ENCODE data around the gene HSD11B2.
"Not testable (repeated sequence)": the region's sequence is repeated elsewhere in the genome, so short reads cannot be mapped to it uniquely, and the experiment has no call there.

The HSD11B2 gene

GRCh38 chr16:67406111-67406971 is 24.6 kb upstream of the HSD11B2 start:
- H3K27ac ChIP-seq (ENCODE audit: low read depth, low read length) = peak overlapping the region; percentile 74
- no peak overlapping the region; the same call in 1 of the 2 replicates for H3K4me3 ChIP-seq (ENCODE audit: low read depth, low read length)
- H2AFZ ChIP-seq (ENCODE audit: low read length, unreplicated experiment) = peak overlapping the region; percentile 37
- no peaks in the 10 kb centered on the region for H3K27me3 ChIP-seq (ENCODE audit: insufficient read depth, low read length)
- H3K79me2 ChIP-seq (ENCODE audit: control insufficient read depth, insufficient read depth, low read length, unreplicated experiment) = no peaks in the 10 kb centered on the region
- H3K4me1 ChIP-seq (ENCODE audit: control insufficient read depth, insufficient read depth, low read length, unreplicated experiment) = peaks cover 30% of the 10 kb centered on the region
- no peaks in the 10 kb centered on the region for H3K36me3 ChIP-seq (ENCODE audit: insufficient read depth, low read length)

DNA sequence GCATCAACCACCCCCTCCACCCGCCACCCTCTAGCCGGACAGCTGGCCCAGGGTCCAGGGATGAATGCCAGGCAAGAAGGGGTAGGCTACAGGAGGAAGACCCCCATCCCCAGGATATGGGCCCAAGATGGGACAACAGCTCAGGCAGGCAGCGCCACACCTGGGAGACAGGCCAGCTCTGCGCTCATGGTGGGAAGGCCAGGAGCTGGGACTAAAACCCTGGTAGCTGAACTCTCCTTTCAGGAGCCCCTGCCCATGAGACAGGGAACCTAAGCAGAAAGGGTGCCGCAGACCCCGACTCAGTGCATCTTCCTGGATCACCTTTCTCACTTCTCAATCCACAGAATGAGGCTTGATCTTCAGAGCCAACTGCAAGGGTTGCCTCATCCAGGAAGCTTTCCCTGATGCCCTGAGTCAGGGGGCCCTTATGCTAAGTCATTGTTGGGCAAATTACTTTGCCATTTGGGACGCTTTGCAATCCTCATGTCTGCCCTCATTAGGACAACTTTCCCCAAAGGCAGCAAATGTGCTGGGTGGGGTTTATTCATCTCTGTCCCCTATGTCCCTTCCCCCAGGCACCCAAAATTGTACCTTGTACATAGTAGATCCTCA is 23.6 kb upstream of the HSD11B2 start:
- H3K27ac ChIP-seq (ENCODE audit: low read depth, low read length) = peak overlapping the region; percentile 74
- no peaks in the 10 kb centered on the region for H3K79me2 ChIP-seq (ENCODE audit: control insufficient read depth, insufficient read depth, low read length, unreplicated experiment)
- H3K36me3 ChIP-seq (ENCODE audit: insufficient read depth, low read length) = no peaks in the 10 kb centered on the region
- peaks cover 30% of the 10 kb centered on the region for H3K4me1 ChIP-seq (ENCODE audit: control insufficient read depth, insufficient read depth, low read length, unreplicated experiment)
- no peak overlapping the region for H3K4me3 ChIP-seq (ENCODE audit: low read depth, low read length)
- no peaks in the 10 kb centered on the region for H3K27me3 ChIP-seq (ENCODE audit: insufficient read depth, low read length)
- H2AFZ ChIP-seq (ENCODE audit: low read length, unreplicated experiment) = no peak overlapping the region

DNA sequence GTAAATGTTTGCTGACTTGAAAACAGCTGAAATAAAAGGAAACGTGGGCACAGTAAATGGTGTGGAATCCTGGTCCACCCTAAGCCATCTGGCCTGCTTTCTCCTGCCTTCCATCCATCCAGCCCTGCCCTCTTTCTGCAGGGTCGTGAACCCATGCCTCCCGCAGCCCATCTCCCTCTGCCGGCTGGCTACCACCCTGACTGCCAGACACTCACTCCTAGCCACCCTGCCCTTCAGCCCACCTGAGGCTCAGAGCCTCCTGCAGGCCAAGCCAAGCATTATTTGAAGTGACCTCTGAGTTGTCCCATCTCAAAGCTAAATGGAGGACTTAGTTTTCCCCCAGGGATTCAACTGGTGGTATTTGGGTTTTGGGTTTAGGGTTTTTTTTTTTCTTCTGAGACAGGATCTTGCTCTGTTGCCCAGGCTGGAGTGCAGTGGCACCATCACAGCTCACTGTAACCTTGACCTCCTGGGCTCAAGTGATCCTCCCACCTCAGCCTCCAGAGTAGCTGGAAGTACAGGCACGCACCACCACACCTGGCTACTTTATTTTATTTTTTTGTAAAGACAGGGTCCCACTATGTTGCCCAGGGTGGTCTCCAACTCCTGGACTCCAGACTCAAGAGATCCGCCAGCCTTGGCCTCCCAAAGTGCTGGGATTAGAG is 23.0 kb upstream of the HSD11B2 start:
- Histone ChIP-seq H2AFZ (ENCODE audit: low read length, unreplicated experiment) (no peak overlapping the region), H3K4me3 (ENCODE audit: low read depth, low read length) (no peak overlapping the region), H3K27me3 (ENCODE audit: insufficient read depth, low read length) (no peaks in the 10 kb centered on the region), H3K27ac (ENCODE audit: low read depth, low read length) (peak overlapping the region; percentile 74), H3K79me2 (ENCODE audit: control insufficient read depth, insufficient read depth, low read length, unreplicated experiment) (no peaks in the 10 kb centered on the region), H3K4me1 (ENCODE audit: control insufficient read depth, insufficient read depth, low read length, unreplicated experiment) (peaks cover 30% of the 10 kb centered on the region), H3K36me3 (ENCODE audit: insufficient read depth, low read length) (no peaks in the 10 kb centered on the region)

GRCh38 chr16:67409631-67410030 is 21.3 kb upstream of the HSD11B2 start:
- Histone ChIP-seq H3K79me2 (ENCODE audit: control insufficient read depth, insufficient read depth, low read length, unreplicated experiment) (peaks cover 5% of the 10 kb centered on the region), H3K4me1 (ENCODE audit: control insufficient read depth, insufficient read depth, low read length, unreplicated experiment) (peaks cover 34% of the 10 kb centered on the region), H3K36me3 (ENCODE audit: insufficient read depth, low read length) (no peaks in the 10 kb centered on the region), H3K27ac (ENCODE audit: low read depth, low read length) (no peak overlapping the region), H2AFZ (ENCODE audit: low read length, unreplicated experiment) (no peak overlapping the region), H3K4me3 (ENCODE audit: low read depth, low read length) (no peak overlapping the region), H3K27me3 (ENCODE audit: insufficient read depth, low read length) (no peaks in the 10 kb centered on the region)

DNA sequence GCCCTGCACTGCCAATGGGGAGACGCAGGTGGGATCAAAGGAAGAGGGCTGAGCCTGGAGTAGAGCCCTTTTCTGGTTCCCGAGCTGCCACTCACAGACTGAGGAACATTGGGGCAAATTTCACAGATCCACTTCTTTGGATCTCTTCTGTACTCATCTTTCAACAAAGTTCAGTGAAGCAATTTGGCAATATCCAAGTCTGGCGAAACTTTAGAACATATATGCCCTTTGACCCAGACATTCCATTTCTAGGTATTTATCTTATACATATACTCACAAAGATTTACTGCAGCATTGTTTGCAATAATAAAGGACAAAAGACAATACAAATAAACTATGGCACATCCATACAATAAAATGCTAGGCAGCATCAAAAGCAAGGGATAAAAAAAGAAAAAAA is 19.6 kb upstream of the HSD11B2 start:
- Histone ChIP-seq H3K36me3 (ENCODE audit: insufficient read depth, low read length) (no peaks in the 10 kb centered on the region), H3K27ac (ENCODE audit: low read depth, low read length) (no peak overlapping the region), H3K27me3 (ENCODE audit: insufficient read depth, low read length) (no peaks in the 10 kb centered on the region), H3K4me3 (ENCODE audit: low read depth, low read length) (no peak overlapping the region), H2AFZ (ENCODE audit: low read length, unreplicated experiment) (no peak overlapping the region), H3K79me2 (ENCODE audit: control insufficient read depth, insufficient read depth, low read length, unreplicated experiment) (peaks cover 8% of the 10 kb centered on the region), H3K4me1 (ENCODE audit: control insufficient read depth, insufficient read depth, low read length, unreplicated experiment) (peaks cover 20% of the 10 kb centered on the region)

DNA sequence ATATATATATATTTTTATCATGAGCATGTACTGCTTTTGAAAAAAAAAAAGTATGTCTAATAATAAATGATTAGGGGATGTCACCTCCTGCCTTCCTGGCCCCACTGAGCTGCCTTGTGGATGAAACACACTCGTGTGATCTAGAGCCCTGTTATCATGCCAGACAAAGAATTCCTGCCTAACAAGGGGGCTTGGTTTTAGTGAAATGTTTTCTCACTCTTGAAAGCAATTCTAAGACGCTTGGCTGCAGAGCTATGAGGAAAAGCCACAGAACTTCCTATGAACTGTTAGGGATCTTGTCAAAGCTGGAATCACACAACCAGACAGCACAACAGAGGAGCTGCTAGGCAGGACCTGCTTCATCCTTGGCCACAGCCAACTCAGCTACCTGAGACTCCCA is 18.6 kb upstream of the HSD11B2 start:
- Histone ChIP-seq H3K79me2 (ENCODE audit: control insufficient read depth, insufficient read depth, low read length, unreplicated experiment) (peaks cover 8% of the 10 kb centered on the region), H3K4me1 (ENCODE audit: control insufficient read depth, insufficient read depth, low read length, unreplicated experiment) (peaks cover 10% of the 10 kb centered on the region), H3K36me3 (ENCODE audit: insufficient read depth, low read length) (no peaks in the 10 kb centered on the region), H3K27me3 (ENCODE audit: insufficient read depth, low read length) (no peaks in the 10 kb centered on the region), H2AFZ (ENCODE audit: low read length, unreplicated experiment) (no peak overlapping the region), H3K4me3 (ENCODE audit: low read depth, low read length) (no peak overlapping the region), H3K27ac (ENCODE audit: low read depth, low read length) (no peak overlapping the region)

DNA sequence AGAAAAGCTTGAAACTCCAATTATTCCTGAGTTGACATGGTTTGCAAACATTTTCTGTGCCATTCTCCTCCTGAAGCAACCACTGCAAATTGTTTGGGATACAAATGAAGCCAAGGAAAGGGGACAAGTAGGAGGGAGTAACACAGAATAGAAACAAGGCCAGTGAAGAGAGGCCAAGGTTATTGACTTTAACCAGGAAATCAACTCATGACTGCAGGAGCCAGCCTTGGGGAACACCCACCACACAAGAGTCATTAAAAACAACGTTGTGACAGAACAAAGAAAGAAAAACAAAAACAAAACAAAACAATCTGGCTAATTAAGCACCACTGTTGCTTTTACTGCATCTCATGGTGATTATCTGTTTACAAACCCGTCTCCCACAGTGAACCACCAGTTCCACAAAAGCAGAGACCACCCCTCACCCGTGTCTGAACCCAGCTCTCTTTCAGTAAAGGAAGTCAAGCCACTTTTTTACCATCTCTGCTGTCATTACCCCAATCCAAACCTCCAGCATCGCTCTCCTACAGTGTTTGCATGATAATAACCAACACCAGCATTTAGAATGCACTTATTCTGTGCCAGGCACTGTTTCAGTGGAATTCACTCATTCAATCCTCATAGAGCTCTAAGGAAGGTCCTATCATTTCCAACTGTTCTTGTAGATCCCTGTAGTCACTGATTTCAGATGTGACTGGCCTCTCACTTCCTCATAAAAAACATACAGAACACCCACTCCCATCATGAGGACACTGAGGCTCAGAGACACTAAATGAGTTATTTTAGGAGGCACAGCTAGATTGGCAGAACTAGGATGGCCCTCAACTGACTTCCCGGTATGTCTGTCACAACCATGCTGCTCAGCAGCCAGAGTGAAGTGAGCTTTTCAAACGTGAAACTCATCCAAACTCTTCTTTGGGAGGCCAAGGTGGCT is 16.7 kb upstream of the HSD11B2 start:
- no peaks in the 10 kb centered on the region for H3K36me3 ChIP-seq (ENCODE audit: insufficient read depth, low read length)

DNA sequence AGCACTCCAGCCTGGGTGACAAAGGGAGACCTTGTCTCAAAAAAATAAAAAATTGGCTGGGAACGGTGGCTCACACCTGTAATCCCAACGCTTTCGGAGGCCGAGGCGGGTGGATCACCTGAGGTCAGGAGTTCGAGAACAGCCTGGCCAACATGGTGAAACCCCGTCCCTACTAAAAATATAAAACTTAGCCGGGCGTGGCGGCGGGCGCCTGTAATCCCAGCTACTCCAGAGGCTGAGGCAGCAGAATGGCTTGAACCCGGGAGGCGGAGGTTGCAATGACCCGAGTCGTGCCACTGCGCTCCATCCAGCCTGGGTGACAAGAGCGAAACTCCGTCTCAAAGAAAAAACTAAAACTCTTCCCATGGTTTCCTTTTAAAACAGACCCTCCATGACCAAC is 15.5 kb upstream of the HSD11B2 start:
- not testable (repeated sequence) for H3K36me3 ChIP-seq (ENCODE audit: insufficient read depth, low read length); H3K4me1 ChIP-seq (ENCODE audit: control insufficient read depth, insufficient read depth, low read length, unreplicated experiment); H3K27me3 ChIP-seq (ENCODE audit: insufficient read depth, low read length); H3K79me2 ChIP-seq (ENCODE audit: control insufficient read depth, insufficient read depth, low read length, unreplicated experiment)
- Histone ChIP-seq H2AFZ (ENCODE audit: low read length, unreplicated experiment) (peak overlapping the region; percentile 77), H3K4me3 (ENCODE audit: low read depth, low read length) (peak overlapping the region; percentile 83), H3K27ac (ENCODE audit: low read depth, low read length) (peak overlapping the region; percentile 65)

More for the DNA sequence above, 16.7 kb upstream of the HSD11B2 start:
- peaks cover 4% of the 10 kb centered on the region for H3K4me1 ChIP-seq (ENCODE audit: control insufficient read depth, insufficient read depth, low read length, unreplicated experiment)
- H3K4me3 ChIP-seq (ENCODE audit: low read depth, low read length) = no peak overlapping the region
- H2AFZ ChIP-seq (ENCODE audit: low read length, unreplicated experiment) = no peak overlapping the region
- no peak overlapping the region for H3K27ac ChIP-seq (ENCODE audit: low read depth, low read length)
- peaks cover 8% of the 10 kb centered on the region for H3K79me2 ChIP-seq (ENCODE audit: control insufficient read depth, insufficient read depth, low read length, unreplicated experiment)
- no peaks in the 10 kb centered on the region for H3K27me3 ChIP-seq (ENCODE audit: insufficient read depth, low read length)

DNA sequence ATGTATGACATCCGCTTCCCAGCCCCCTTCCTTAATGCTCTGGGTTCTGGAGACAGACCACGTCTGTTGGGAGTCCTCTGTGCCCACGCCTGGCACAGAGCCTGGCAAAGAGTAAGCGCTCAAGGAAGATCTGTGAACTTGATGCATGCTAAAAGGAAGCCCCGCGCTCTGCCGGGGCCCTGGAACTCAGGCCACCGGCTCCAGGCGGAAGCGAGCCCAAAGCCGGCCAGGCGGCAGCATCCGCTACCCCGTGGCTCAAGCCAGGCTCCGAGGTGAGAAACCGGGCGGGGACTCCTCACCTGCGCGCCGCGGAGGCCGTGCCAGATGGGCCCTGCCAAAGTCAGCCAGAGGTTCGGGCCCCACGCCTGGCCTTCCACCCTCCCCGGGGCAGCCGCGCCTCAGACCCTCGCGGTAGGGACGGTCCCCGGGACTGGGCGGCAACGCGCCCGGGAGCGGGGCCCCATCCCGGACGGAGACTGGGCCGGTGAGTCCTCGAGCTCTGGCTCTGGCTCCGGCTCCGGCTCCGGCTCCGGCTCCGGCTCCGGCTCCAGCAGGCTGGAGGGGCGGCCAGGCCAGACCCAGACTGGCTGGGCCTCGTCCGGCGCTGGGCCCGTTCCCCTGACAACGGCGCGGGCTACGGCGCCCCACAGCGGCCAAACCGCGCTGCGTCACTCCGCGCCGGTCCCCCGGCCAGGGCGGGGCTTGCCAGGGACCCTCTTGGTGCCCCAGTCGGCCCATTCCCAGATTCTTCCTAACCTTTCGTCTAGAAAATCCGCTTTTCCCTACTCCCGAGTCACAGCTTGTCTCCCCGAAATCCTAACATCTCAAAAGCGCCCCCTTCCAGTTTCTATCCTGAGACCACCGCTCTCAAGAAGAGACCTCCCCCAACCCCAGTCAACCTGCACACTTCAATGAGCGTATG is 14.8 kb upstream of the HSD11B2 start, which contains the start of gene ZDHHC1:
TSS of gene ZDHHC1 (minus strand) at position 606 of the 922 bp plus-strand sequence. CDS start 8,702 bp downstream, outside the sequence.
- no peaks in the 10 kb centered on the region for H3K36me3 ChIP-seq (ENCODE audit: insufficient read depth, low read length)
- H2AFZ ChIP-seq (ENCODE audit: low read length, unreplicated experiment) = peak within 1 kb of the TSS; percentile 96
- H3K27me3 ChIP-seq (ENCODE audit: insufficient read depth, low read length) = no peaks in the 10 kb centered on the region
- H3K79me2 ChIP-seq (ENCODE audit: control insufficient read depth, insufficient read depth, low read length, unreplicated experiment) = peaks cover 8% of the 10 kb centered on the region
- H3K4me3 ChIP-seq (ENCODE audit: low read depth, low read length) = peak within 1 kb of the TSS; percentile 83
- H3K27ac ChIP-seq (ENCODE audit: low read depth, low read length) = peak within 1 kb of the TSS; percentile 65
- H3K4me1 ChIP-seq (ENCODE audit: control insufficient read depth, insufficient read depth, low read length, unreplicated experiment) = peaks cover 4% of the 10 kb centered on the region
